Stomach (tissue), 9 donors: Measurements from ENCODE around the gene RBBP8NL. TPM values are rescaled to one million over a fixed set of nuclear protein-coding genes. Genes with fewer than 3 reads are reported as not detected.

Source experiments
- DNase-seq, 2 donors: peaks; one replicate each; pipeline versions ENCODE4 v3.0.0 to v3.0.0-alpha.2; 2013 to 2019
- H3K27ac ChIP-seq, 5 donors: fragments of 200-600 bp in 4 of 5; sonication (generic) in 4 of 5; one replicate each; pipeline ENCODE4 v1.5.1; 2013 to 2019; ENCODE audit warnings: mild to moderate bottlenecking in 1 of 5, moderate library complexity in 1 of 5
- H3K27me3 ChIP-seq, 3 donors: fragments of 200-600 bp; sonication (generic); one replicate each; pipeline ENCODE4 v1.5.1; 2017 to 2019; ENCODE audit warnings: mixed run types in 1 of 3
- H3K36me3 ChIP-seq, 4 donors: fragments of 200-600 bp; sonication (generic); 1 replicate in 3 of 4; 2 replicates in 1 of 4; pipeline ENCODE4 v1.5.1; 2016 to 2019
- H3K4me1 ChIP-seq, 4 donors: fragments of 200-600 bp; sonication (generic); one replicate each; pipeline ENCODE4 v1.5.1; 2016 to 2019
- H3K4me3 ChIP-seq, 4 donors: fragments of 200-600 bp; sonication (generic) in 3 of 4; one replicate each; pipeline ENCODE4 v1.5.1; 2016 to 2019; ENCODE audit warnings: mild to moderate bottlenecking in 1 of 4
- H3K9me3 ChIP-seq, 4 donors: fragments of 200-600 bp; sonication (generic); one replicate each; pipeline ENCODE4 v1.5.1; 2016 to 2019
- EP300 ChIP-seq: sonication (generic); formaldehyde crosslinking; IDR thresholded peaks from one replicate; pipeline ENCODE4 v1.6.1; 2017; ENCODE audit warnings: antibody characterized with exemption
- POLR2A ChIP-seq, 4 donors: fragments of 450-650 bp; IDR thresholded peaks; one replicate each; pipeline ENCODE4 v1.6.1; 2016; ENCODE audit warnings: antibody characterized with exemption in 4 of 4, control low read depth in 2 of 4, mild to moderate bottlenecking in 1 of 4, moderate library complexity in 1 of 4
- POLR2AphosphoS5 ChIP-seq, 3 donors: sonication (generic); formaldehyde crosslinking; IDR thresholded peaks; one replicate each; pipeline ENCODE4 v1.6.1; 2016; ENCODE audit warnings: antibody characterized with exemption in 3 of 3
- whole genome bisulfite sequencing, 5 donors: extraction: QIAGEN DNeasy Blood & Tissue Kit in 3 of 5; methylation state at CpG; one replicate each; pipeline versions ENCODE4 v1.1.5 to v1.1.7; 2013 to 2018; 5-methylcytosine and 5-hydroxymethylcytosine counted together
- intact Hi-C: fragments of 100-400 bp; cut with DNase I; formaldehyde crosslinking; loops from one replicate; pipeline ENCODE4 v1.15.1; 2023; ENCODE audit warnings: low total_unique reads
- polyA plus RNA-seq, 3 donors: library from polyadenylated mRNA; stranded (reverse); fragments of 200-250 nt; gene quantifications; one replicate each; pipeline ENCODE4 v1.2.3, GENCODE V29; 2013
- total RNA-seq, 5 donors: library from RNA; depleted of rRNA; stranded (reverse); fragments of >200 nt; gene quantifications; one replicate each; pipeline versions ENCODE4 v1.1.0 to v1.2.3, GENCODE V29; 2014 to 2016
- TF ChIP-seq, protein P1 (sequence below), 7 experiments: fragments of 450-650 bp in 4 of 7; fragments of 200-600 bp in 3 of 7; sonication (generic) in 3 of 7; IDR thresholded peaks; one replicate each; pipeline ENCODE4 v1.5.1; 2016 to 2019; ENCODE audit warnings: antibody characterized with exemption in 7 of 7, control low read depth in 2 of 7, mild to moderate bottlenecking in 1 of 7
- donor health status: healthy with polysubstance abuse.
- donor health status: Bipolar disorder and iron deficiency.
- donor health status: healthy.

Gene RBBP8NL
- total and polyA plus RNA-seq, 8 donors, result 0.45 to 8.0 (median 2.2) TPM; not detected in 2

- peak; percentile 47 to 80 for DNase-seq
- Histone ChIP-seq H3K4me1 (peaks cover 69 to 88% (median 81%) of the 10 kb centered on the region in 4 donors), H3K27me3 (peaks cover 0 to 54% (median 20%) of the 10 kb centered on the region in 3 donors), H3K27ac (peak overlapping the region; percentile 60 to 92 (median 89)), H3K36me3 (no peaks in the 10 kb centered on the region), H3K4me3 (peak overlapping the region; percentile 67 to 90 (median 77)), H3K9me3 (no peaks in the 10 kb centered on the region)
- intact Hi-C loops, result no loop called here
- WGBS, 5 donors, result 7 to 16% (median 15%) methylated on average over 11 to 15 of the region's 15 CpGs
- TF ChIP-seq EP300, result no peak
Measured at GRCh38 chr20:62368392-62368975, 58.9 kb downstream of the RBBP8NL start.

GRCh38 chr20:62367633-62368391 is 59.5 kb downstream of the RBBP8NL start:
- no peaks in the 10 kb centered on the region for H3K36me3 ChIP-seq
- H3K9me3 ChIP-seq, result no peaks in the 10 kb centered on the region
- peaks cover 74 to 94% (median 87%) of the 10 kb centered on the region in 4 donors for H3K4me1 ChIP-seq
- TF ChIP-seq EP300 (no peak), POLR2AphosphoS5 (IDR thresholded peaks at IDR 0.05) (no peak), POLR2A (IDR thresholded peaks at IDR 0.05) (no peak)
- TF ChIP-seq, protein P1, sequence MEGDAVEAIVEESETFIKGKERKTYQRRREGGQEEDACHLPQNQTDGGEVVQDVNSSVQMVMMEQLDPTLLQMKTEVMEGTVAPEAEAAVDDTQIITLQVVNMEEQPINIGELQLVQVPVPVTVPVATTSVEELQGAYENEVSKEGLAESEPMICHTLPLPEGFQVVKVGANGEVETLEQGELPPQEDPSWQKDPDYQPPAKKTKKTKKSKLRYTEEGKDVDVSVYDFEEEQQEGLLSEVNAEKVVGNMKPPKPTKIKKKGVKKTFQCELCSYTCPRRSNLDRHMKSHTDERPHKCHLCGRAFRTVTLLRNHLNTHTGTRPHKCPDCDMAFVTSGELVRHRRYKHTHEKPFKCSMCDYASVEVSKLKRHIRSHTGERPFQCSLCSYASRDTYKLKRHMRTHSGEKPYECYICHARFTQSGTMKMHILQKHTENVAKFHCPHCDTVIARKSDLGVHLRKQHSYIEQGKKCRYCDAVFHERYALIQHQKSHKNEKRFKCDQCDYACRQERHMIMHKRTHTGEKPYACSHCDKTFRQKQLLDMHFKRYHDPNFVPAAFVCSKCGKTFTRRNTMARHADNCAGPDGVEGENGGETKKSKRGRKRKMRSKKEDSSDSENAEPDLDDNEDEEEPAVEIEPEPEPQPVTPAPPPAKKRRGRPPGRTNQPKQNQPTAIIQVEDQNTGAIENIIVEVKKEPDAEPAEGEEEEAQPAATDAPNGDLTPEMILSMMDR (IDR thresholded peaks at IDR 0.05), result no peak
- DNase-seq, result peak; percentile 60 to 77
- WGBS, 5 donors, result 1 to 8% (median 5%) methylated on average over 14 to 37 of the region's 37 CpGs
- H3K4me3 ChIP-seq, result peak overlapping the region; percentile 67 to 90 (median 77)
- H3K27me3 ChIP-seq, result peaks cover 0 to 54% (median 20%) of the 10 kb centered on the region in 3 donors
- H3K27ac ChIP-seq, result peak overlapping the region; percentile 60 to 92 (median 89)
- intact Hi-C loops, result no loop called here

DNA sequence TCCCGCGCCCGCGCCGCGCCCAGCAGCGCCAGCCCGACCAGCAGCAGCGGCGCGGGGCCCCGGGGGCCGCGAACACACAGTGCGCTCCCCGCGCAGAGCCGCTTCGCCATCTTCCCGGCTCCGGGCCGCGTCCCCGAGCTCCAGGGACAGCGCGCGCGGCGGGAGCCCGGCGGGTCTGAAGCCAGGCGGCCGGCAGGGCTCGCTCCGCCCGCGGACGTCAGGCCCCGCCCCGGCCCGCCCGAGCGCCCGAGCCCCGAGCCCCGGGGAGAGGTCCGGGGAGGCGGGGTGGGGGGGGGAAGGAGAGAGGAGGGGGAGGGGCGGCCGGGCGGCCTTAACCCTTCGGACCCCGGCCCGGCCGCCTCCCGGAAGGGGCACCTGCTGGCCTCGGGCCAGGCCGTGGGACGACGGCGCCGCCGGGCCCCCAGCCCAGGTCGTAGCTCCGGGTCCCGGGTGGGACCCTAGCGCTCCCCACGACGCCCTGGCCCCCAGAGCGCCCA is 60.2 kb downstream of the RBBP8NL start, which contains the start of gene LAMA5:
Gene LAMA5, minus strand, starts transcription at position 177 of the 497 bp plus-strand sequence. Its CDS starts 67 bp downstream, at position 110.
- H3K36me3 ChIP-seq, result peaks cover 0 to 3% (median 1%) of the 10 kb centered on the region in 4 donors
- H3K27me3 ChIP-seq, result peaks cover 0 to 54% (median 20%) of the 10 kb centered on the region in 3 donors
- H3K4me3 ChIP-seq, result peak within 1 kb of the TSS; percentile 67 to 90 (median 77)
- peak within 1 kb of the TSS; percentile 75 to 92 (median 89) for H3K27ac ChIP-seq
- H3K9me3 ChIP-seq, result no peaks in the 10 kb centered on the region
- intact Hi-C loops, result no loop called here
- TF ChIP-seq EP300 (no peak), POLR2AphosphoS5 (IDR thresholded peaks at IDR 0.05) (peak in 2 of 3 donors; percentile 23 to 35)
- 0 to 10% (median 1%) methylated on average over 2 to 65 of the region's 70 CpGs for WGBS, 5 donors
- peak; percentile 72 to 88 for DNase-seq
- peaks cover 81 to 96% (median 93%) of the 10 kb centered on the region in 4 donors for H3K4me1 ChIP-seq

GRCh38 chr20:62366370-62367135 is 60.8 kb downstream of the RBBP8NL start:
- Histone ChIP-seq H3K36me3 (peaks cover 0 to 10% (median 4%) of the 10 kb centered on the region in 4 donors), H3K27ac (peak overlapping the region; percentile 75 to 92 (median 89)), H3K27me3 (peaks cover 0 to 54% (median 20%) of the 10 kb centered on the region in 3 donors), H3K4me1 (peaks cover 87 to 97% (median 96%) of the 10 kb centered on the region in 4 donors), H3K9me3 (no peaks in the 10 kb centered on the region), H3K4me3 (peak overlapping the region; percentile 67 to 90 (median 77))
- no peak for TF ChIP-seq EP300
- TF ChIP-seq, protein P1 (IDR thresholded peaks at IDR 0.05), result no peak
- TF ChIP-seq POLR2AphosphoS5 (IDR thresholded peaks at IDR 0.05), result no peak
- TF ChIP-seq POLR2A (IDR thresholded peaks at IDR 0.05), result no peak
- 0 to 10% (median 1%) methylated on average over 6 to 72 of the region's 72 CpGs for WGBS, 5 donors
- intact Hi-C loops, result no loop called here
- peak in 1 of 2 donors; percentile 91 for DNase-seq
